WTC11 (cell line): Measurements from ENCODE around the gene SAP30L. TPM values are rescaled to one million over a fixed set of nuclear protein-coding genes. Genes with fewer than 3 reads are reported as not detected.

Source experiments
- ATAC-seq: fragments of 200-7000 bp; cut with Tn5 transposase; 2 replicates; pipeline ENCODE4 v1.10.0; 2021; ENCODE audit warnings: mild to moderate bottlenecking, moderate library complexity
- CTCF ChIA-PET: fragments of 300-600 bp; sonication (Branson Sonifier 250); formaldehyde crosslinking; loops from one replicate; lab custom pipeline; 2021; ENCODE audit warnings: antibody characterized with exemption; lab: Charles Lee
- POLR2A ChIA-PET: fragments of 350-600 bp; sonication (Branson Sonifier 250); formaldehyde crosslinking; loops from one replicate; lab custom pipeline; 2021; ENCODE audit warnings: antibody characterized with exemption; lab: Charles Lee
- DNase-seq: peaks from one replicate; pipeline ENCODE4 v3.0.0; 2021; ENCODE audit warnings: low spot score
- H3K27ac Mint-ChIP-seq: 2 replicates; pipeline ENCODE4 v1.8.0; 2021; ENCODE audit warnings: mixed read lengths
- H3K27me3 Mint-ChIP-seq: 2 replicates; pipeline ENCODE4 v1.8.0; 2021; ENCODE audit warnings: low read depth, mild to moderate bottlenecking, moderate library complexity, mixed read lengths
- H3K36me3 Mint-ChIP-seq: 2 replicates; pipeline ENCODE4 v1.8.0; 2021; ENCODE audit warnings: mixed read lengths
- H3K4me1 Mint-ChIP-seq: 2 replicates; pipeline ENCODE4 v1.8.0; 2022; ENCODE audit warnings: mixed read lengths
- H3K4me3 Mint-ChIP-seq: 2 replicates; pipeline ENCODE4 v1.8.0; 2021; ENCODE audit warnings: mild to moderate bottlenecking, moderate library complexity, mixed read lengths
- H3K9me3 Mint-ChIP-seq: 2 replicates; pipeline ENCODE4 v1.8.0; 2021; ENCODE audit warnings: mixed read lengths
- AR ChIP-seq: fragments of 250-450 bp; sonication (Bioruptor Pico); IDR thresholded peaks from 2 replicates; pipeline ENCODE4 v1.9.0; 2021; ENCODE audit warnings: mild to moderate bottlenecking
- CTCF ChIP-seq: fragments of 200-600 bp; IDR thresholded peaks from 2 replicates; pipeline ENCODE4 v1.8.0; 2022; ENCODE audit warnings: antibody characterized with exemption
- FOXK1 ChIP-seq: sonication (generic); formaldehyde crosslinking; IDR thresholded peaks from 2 replicates; pipeline ENCODE4 v1.8.0; 2022; ENCODE audit warnings: mild to moderate bottlenecking, moderate library complexity, missing genetic modification reagents
- GRHL2 ChIP-seq: fragments of 250-450 bp; sonication (Bioruptor Pico); IDR thresholded peaks from 2 replicates; pipeline ENCODE4 v1.8.0; 2022; ENCODE audit warnings: mild to moderate bottlenecking, moderate library complexity; ENCODE audit not compliant: insufficient replicate concordance, severe bottlenecking
- IRF2 ChIP-seq: sonication (generic); formaldehyde crosslinking; IDR thresholded peaks from 2 replicates; pipeline ENCODE4 v1.8.0; 2022; ENCODE audit warnings: low read depth, missing genetic modification reagents, borderline replicate concordance
- NR2C2 ChIP-seq: sonication (generic); formaldehyde crosslinking; IDR thresholded peaks from 2 replicates; pipeline ENCODE4 v1.8.0; 2022; ENCODE audit warnings: mild to moderate bottlenecking, missing genetic modification reagents
- PRRX2 ChIP-seq: fragments of 250-450 bp; sonication (Bioruptor Pico); IDR thresholded peaks from 2 replicates; pipeline ENCODE4 v1.8.0; 2021; ENCODE audit warnings: mild to moderate bottlenecking
- RELA ChIP-seq: sonication (generic); formaldehyde crosslinking; IDR thresholded peaks from 2 replicates; pipeline ENCODE4 v1.8.1; 2022; ENCODE audit warnings: missing genetic modification reagents, mild to moderate bottlenecking, borderline replicate concordance
- SMAD4 ChIP-seq: sonication (generic); formaldehyde crosslinking; IDR thresholded peaks from 2 replicates; pipeline ENCODE4 v1.8.0; 2022; ENCODE audit warnings: mild to moderate bottlenecking, missing genetic modification reagents
- USF2 ChIP-seq: sonication (generic); formaldehyde crosslinking; IDR thresholded peaks from 2 replicates; pipeline ENCODE4 v1.8.1; 2023; ENCODE audit warnings: mild to moderate bottlenecking, missing genetic modification reagents, moderate library complexity
- ZNF219 ChIP-seq: sonication (generic); formaldehyde crosslinking; IDR thresholded peaks from 2 replicates; pipeline ENCODE4 v1.8.0; 2023; ENCODE audit warnings: missing genetic modification reagents, mild to moderate bottlenecking, borderline replicate concordance
- ZNF396 ChIP-seq: fragments of 250-450 bp; sonication (Bioruptor Pico); IDR thresholded peaks from 2 replicates; pipeline ENCODE4 v1.8.0; 2021; ENCODE audit warnings: mild to moderate bottlenecking, moderate library complexity, borderline replicate concordance
- ZNF425 ChIP-seq: fragments of 250-450 bp; sonication (Bioruptor Pico); conservative IDR thresholded peaks from 2 replicates; pipeline ENCODE4 v1.9.0; 2021; ENCODE audit warnings: mild to moderate bottlenecking
- total RNA-seq: library from RNA; stranded (reverse); gene quantifications from 3 replicates; pipeline ENCODE4 v1.2.3, GENCODE V29; 2021
- TF ChIP-seq, protein P1 (sequence below): sonication (generic); formaldehyde crosslinking; conservative IDR thresholded peaks from 2 replicates; pipeline ENCODE4 v1.8.1; 2022; ENCODE audit warnings: mild to moderate bottlenecking, missing genetic modification reagents
- TF ChIP-seq, protein P2 (sequence below): sonication (generic); formaldehyde crosslinking; IDR thresholded peaks from 2 replicates; pipeline ENCODE4 v1.8.0; 2023; ENCODE audit warnings: missing genetic modification reagents
- TF ChIP-seq, protein P3 (sequence below): sonication (generic); formaldehyde crosslinking; IDR thresholded peaks from 2 replicates; pipeline ENCODE4 v1.8.1; 2023; ENCODE audit warnings: mild to moderate bottlenecking, missing genetic modification reagents, moderate library complexity
- TF ChIP-seq, protein P4 (sequence below): sonication (generic); formaldehyde crosslinking; IDR thresholded peaks from 2 replicates; pipeline ENCODE4 v1.8.0; 2022; ENCODE audit warnings: mild to moderate bottlenecking, missing genetic modification reagents

The SAP30L gene
- total RNA-seq, 1 experiment from 2014 or later = 33.5 TPM

DNA sequence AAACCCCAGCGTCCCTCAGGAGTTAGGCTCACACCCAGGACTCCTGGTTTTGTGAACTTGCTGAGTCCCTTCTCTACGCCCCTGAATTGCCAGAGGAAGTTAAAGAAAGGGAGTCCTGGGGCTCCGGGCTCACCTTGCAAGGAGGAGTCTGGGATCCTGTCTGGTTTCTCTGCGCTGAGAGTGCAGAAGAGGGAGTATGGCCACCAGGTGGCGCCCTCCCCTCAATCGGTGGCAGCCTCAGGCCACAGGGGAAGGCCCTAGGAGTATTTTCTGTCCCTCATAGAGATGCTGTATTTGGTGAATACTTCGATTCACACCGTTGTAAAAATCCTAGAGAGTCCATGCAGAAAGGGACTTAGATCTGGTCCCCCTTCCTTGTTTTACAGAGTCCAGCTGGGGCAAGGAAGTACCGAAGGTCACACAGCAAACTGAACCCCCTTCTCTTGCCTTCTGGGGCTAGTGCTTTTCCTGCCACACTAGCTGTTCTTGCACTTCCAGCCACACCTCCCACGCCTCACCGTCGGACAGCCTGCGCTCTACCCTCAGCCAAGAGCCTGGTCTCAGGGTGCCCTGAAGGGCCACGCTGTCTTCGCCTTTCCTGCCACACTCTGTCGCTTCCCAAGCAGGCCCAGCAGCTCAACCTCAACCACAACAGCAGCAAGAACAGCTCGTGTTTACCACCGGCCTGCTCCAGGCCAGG is 22.0 kb downstream of the SAP30L start:
- peak; percentile 96 for ATAC-seq
- POLR2A ChIA-PET = no interaction called here
- H3K27ac Mint-ChIP-seq = no peak overlapping the region
- peaks cover 17% of the 10 kb centered on the region for H3K4me1 Mint-ChIP-seq
- H3K4me3 Mint-ChIP-seq = 0 out of 2 replicates have a peak overlapping the region, but pooled peaks have one; percentile 9
- H3K27me3 Mint-ChIP-seq = peaks cover 70% of the 10 kb centered on the region
- peak; percentile 90 for DNase-seq
- TF ChIP-seq CTCF (peak; percentile 90), NR2C2 (no peak)
- no peaks in the 10 kb centered on the region for H3K9me3 Mint-ChIP-seq
- CTCF ChIA-PET = interaction anchor here (0.6 to 4.4 kb wide), 26 partner anchors 9 to 492 kb away, joined by 3 to 91 read pairs (median 4); partner anchors contain the start of gene HAND1
- no peaks in the 10 kb centered on the region for H3K36me3 Mint-ChIP-seq

GRCh38 chr5:154470137-154470536 is 24.3 kb downstream of the SAP30L start:
- Mint-ChIP-seq H3K27me3 (peaks cover 93% of the 10 kb centered on the region), H3K9me3 (no peaks in the 10 kb centered on the region), H3K36me3 (no peaks in the 10 kb centered on the region), H3K4me1 (peaks cover 39% of the 10 kb centered on the region), H3K4me3 (no peak overlapping the region), H3K27ac (no peak overlapping the region)
- ChIA-PET CTCF (interaction anchor here (0.9 to 1.3 kb wide), 3 partner anchors 9 to 42 kb away, joined by 3 to 4 read pairs (median 4); no protein-coding TSS in a partner anchor), POLR2A (no interaction called here)
- no peak for TF ChIP-seq FOXK1
- no peak for TF ChIP-seq ZNF219 (CRISPR knock-in tag)
- TF ChIP-seq IRF2 (CRISPR knock-in tag) = no peak
- TF ChIP-seq SMAD4 (CRISPR knock-in tag) = no peak
- TF ChIP-seq GRHL2 (CRISPR knock-in tag) = no peak
- TF ChIP-seq RELA (CRISPR knock-in tag) = no peak
- no peak for TF ChIP-seq PRRX2
- no peak for TF ChIP-seq AR (CRISPR knock-in tag)
- TF ChIP-seq, protein P1, sequence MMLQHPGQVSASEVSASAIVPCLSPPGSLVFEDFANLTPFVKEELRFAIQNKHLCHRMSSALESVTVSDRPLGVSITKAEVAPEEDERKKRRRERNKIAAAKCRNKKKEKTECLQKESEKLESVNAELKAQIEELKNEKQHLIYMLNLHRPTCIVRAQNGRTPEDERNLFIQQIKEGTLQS = no peak
- TF ChIP-seq USF2 (CRISPR knock-in tag) = no peak
- TF ChIP-seq, protein P2, sequence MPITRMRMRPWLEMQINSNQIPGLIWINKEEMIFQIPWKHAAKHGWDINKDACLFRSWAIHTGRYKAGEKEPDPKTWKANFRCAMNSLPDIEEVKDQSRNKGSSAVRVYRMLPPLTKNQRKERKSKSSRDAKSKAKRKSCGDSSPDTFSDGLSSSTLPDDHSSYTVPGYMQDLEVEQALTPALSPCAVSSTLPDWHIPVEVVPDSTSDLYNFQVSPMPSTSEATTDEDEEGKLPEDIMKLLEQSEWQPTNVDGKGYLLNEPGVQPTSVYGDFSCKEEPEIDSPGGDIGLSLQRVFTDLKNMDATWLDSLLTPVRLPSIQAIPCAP (CRISPR knock-in tag) = no peak
- no peak for TF ChIP-seq ZNF425 (CRISPR knock-in tag)
- TF ChIP-seq ZNF396 (CRISPR knock-in tag) = no peak
- TF ChIP-seq, protein P3, sequence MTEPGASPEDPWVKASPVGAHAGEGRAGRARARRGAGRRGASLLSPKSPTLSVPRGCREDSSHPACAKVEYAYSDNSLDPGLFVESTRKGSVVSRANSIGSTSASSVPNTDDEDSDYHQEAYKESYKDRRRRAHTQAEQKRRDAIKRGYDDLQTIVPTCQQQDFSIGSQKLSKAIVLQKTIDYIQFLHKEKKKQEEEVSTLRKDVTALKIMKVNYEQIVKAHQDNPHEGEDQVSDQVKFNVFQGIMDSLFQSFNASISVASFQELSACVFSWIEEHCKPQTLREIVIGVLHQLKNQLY (CRISPR knock-in tag) = no peak
- TF ChIP-seq, protein P4, sequence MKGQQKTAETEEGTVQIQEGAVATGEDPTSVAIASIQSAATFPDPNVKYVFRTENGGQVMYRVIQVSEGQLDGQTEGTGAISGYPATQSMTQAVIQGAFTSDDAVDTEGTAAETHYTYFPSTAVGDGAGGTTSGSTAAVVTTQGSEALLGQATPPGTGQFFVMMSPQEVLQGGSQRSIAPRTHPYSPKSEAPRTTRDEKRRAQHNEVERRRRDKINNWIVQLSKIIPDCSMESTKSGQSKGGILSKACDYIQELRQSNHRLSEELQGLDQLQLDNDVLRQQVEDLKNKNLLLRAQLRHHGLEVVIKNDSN (CRISPR knock-in tag) = no peak
- ATAC-seq (no peak), DNase-seq (no peak)
